HG03025 (cell line): Measurements from ENCODE around the gene FAM124A.

Source experiments
- ATAC-seq: cut with Tn5 transposase; IDR thresholded peaks from one replicate; pipeline ENCODE4 v1.9.1; 2021; ENCODE audit warnings: mild to moderate bottlenecking, moderate library complexity; ENCODE audit not compliant: unreplicated experiment, low FRiP score

Gene FAM124A

GRCh38 chr13:51292000-51292565 is 69.9 kb downstream of the FAM124A start:
- ATAC-seq, result no peak

GRCh38 chr13:51297556-51297955 is 75.4 kb downstream of the FAM124A start:
- ATAC-seq, result no peak

DNA sequence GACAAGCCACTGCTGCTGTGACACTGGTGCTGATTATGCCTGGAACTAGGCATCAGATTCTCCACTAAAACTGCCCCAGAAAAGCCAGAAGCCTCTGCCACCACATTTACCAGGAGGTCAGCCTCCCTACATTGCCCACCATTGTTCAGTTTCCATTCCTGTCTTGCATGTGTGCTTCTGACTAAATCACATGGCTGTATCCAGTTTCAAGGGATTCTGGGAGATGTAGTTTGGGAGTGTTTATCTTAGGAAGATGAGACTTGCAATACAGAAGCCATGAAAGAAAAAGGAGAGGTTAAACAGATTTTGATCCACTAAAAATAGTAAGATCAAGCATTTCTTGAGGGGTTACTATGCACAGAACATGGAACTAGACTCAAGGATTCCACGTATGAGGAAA is 76.6 kb downstream of the FAM124A start:
- ATAC-seq, result no peak

DNA sequence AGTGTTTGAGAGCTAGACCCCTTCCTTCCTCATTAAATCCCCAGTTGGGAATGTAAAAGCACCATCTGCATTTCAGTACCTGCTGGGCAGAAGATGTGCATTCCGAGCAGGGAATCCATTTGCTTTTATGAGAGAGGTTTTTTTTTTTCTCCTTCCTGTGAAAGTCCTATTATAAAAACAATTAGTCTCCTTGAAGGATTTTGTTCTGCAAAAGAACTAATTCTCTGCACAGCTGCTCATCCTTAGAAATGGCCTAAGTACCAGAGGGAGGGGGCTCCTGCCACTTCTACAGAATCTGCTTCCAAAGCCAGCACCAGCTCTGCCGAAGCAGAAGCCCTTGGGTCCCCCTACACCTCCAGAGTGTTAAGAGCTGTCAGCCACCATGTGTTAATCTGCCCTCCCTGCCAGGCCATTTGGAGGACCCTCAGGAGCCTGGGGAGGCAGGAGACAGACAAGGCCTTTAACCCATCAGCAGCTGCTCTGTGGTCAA is 80.9 kb downstream of the FAM124A start:
- no peak for ATAC-seq

DNA sequence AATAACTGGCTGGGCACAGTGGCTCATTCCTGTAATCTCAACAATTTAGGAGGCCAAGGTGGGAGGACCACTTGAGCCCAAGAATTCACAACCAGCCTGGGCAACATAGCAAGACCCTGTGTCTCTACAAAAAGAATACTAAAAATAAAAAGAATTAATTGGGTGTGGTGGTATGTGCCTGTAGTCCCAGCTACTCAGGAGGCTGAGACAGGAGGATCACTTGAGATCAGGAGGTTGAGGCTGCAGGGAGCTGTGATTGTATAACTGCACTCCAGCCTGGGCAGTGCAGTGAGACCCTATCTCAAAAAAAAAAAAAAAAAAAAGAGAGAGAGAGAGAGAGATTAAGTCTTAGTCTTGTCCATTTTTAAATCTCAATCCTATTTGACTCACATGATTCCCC is 81.7 kb downstream of the FAM124A start:
- no peak for ATAC-seq

GRCh38 chr13:51305271-51305967 is 83.2 kb downstream of the FAM124A start:
- no peak for ATAC-seq

DNA sequence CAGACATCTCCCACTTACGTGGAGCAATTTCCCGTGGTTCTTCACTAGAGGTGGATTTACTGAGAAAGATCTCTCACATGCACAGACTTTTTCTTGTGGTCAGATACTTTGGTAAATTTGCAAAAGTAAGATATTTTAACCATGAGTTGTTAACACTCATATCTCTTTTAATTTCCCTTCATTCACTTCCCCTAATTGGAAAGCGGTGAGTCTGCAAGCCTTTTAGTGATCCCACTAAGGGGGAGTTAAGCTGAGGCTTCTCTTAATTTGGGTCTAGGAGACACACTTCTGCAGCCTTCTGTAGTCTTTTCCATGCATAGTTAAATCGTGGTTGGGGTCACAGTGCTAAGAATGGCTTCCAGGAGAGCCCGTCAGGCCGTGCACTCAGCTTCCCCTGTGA is 86.6 kb downstream of the FAM124A start:
- ATAC-seq, result no peak

GRCh38 chr13:51311231-51311630 is 89.0 kb downstream of the FAM124A start:
- no peak for ATAC-seq

DNA sequence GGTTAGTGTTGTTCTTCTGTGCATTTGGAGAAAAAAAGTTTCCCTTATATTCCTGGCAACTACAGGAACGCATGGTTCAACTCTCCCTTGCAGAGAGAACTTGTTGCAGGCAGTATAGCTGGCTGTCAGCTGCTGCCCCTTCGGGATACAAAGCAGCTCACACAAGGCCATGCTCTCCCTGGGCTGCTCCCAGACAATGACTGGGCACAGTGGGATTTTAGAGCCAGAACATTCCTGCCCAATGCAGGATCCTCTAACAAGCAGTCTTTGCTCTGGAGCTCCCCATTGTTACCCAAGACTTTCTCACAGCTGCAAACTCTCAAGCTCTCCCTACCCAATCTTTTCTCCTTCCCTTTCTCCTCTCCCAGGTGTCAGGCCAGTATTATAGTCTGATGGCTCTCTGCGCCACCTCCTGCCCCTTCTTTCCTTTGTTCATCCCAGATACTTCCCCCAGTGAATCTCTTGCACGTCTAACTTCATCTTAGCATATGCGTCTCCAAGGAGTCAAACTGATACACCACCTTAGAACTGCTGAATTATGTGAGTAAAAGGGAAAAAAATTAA is 89.8 kb downstream of the FAM124A start:
- no peak for ATAC-seq

DNA sequence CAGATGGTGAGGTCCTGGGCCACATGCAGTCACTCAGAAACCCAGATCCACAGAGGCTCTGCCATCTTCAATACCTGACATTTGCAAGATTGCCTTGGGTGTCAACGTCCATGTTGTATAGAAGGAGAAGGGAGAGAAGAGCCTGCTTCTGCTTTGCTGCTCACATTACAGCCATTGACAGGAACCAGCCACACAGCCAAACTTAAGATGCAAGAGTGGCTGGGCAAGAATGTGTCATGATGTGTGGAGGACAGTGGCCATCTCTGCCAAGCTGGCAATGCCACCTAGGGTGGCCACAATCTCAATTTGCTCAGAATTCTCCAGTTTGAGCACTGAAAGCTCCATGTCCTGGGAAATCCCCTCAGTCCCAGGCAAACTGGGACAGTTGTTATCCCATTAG is 91.4 kb downstream of the FAM124A start:
- no peak for ATAC-seq

GRCh38 chr13:51317262-51317661 is 95.1 kb downstream of the FAM124A start:
- no peak for ATAC-seq

- ATAC-seq, result no peak
Measured at GRCh38 chr13:51318015-51318414, 95.8 kb downstream of the FAM124A start.

GRCh38 chr13:51318876-51319275 is 96.7 kb downstream of the FAM124A start:
- ATAC-seq, result no peak

GRCh38 chr13:51321836-51322235 is 99.6 kb downstream of the FAM124A start:
- ATAC-seq, result no peak

- no peak for ATAC-seq
Measured at GRCh38 chr13:51322826-51323225, 100.6 kb downstream of the FAM124A start.

GRCh38 chr13:51323824-51324511 is 101.8 kb downstream of the FAM124A start:
- ATAC-seq, result no peak

DNA sequence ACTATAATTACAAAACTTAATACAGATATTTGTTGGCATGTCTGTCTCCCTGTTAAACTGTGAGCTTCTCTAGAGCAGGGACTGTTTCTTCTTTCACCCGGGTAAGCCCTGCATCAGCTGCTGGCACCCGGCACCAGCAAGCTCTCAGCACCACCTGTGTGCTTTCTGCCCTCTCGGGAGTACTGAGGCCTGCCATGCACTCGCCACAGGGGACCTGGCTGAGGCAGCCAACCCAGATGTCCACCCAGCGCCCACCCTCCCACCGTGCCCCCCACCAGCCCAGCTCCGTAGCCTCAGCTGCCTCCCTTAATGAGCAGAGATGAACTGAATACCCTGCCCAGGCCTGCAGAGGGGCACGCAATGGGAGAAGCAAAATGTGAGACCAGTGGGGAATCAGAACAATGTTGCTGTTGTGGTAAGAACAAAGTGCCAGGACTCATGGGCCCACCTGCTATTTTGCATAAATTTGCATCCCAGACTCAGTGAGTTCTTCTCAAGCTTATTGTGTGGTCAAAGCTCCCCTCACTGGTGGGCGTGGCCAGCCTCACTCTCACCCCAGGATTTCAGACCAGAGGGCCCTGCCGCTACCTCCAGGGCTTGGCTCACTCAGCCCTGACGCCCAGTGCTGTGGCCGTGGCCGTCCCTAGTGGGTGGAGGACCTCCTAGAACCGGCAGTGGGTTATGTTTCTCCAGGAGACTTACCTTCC is 102.7 kb downstream of the FAM124A start:
- no peak for ATAC-seq

DNA sequence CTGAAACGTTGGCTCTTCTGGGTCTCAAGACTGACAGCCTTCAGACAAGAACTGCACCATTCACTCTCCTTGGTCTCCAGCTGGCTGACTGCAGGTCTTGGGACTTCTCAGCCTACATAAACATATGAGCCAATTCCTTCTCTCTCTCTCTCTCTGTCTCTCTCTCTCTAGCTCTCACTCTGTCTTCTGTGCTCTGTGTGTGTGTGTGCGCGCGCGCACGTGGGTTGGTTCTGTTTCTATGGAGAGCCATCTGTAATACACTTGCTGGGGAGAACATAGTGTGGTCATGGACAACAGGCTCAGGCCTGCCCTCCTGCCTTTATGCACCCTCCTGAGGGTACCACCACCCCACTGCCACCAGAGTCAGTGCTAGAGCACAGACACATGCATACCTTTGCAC is 103.6 kb downstream of the FAM124A start:
- ATAC-seq, result no peak

GRCh38 chr13:51326777-51327176 is 104.6 kb downstream of the FAM124A start:
- ATAC-seq, result no peak

- ATAC-seq, result no peak
Measured at GRCh38 chr13:51327961-51328360, 105.8 kb downstream of the FAM124A start.

DNA sequence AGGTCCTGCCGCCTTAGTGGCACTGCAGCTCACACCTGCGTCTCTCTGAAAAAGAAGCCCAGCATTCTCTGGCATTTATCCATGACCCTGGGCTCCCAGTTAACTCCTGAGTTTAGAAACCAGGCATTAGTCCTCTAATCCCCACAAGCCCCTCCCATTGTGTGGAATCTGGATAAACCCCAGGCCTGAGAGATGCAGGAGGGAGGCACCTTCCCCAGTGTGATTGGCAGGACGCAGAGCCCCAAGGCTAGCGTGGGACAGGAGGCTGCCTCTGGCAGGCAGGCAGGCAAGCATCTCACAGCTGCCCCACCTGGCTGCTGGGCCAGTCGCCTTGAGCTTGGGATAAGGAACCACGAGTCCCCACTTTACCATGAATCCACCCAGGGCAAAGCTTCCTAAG is 106.3 kb downstream of the FAM124A start:
- no peak for ATAC-seq
